Measurements from ENCODE around the gene IAH1. TPM values are rescaled to one million over a fixed set of nuclear protein-coding genes. Genes with fewer than 3 reads are reported as not detected.

Gene IAH1
- total and polyA plus RNA-seq, 2 donors (not counting 3 experiments of a cell fraction or from before 2014, with no cell fraction given), result 43.4 to 44.0 TPM

GRCh38 chr2:9473308-9473984, 905 bp upstream of the IAH1 start:
- H3K9ac ChIP-seq (replicated peaks; ENCODE audit: extremely low read depth, insufficient read depth, low read length), result no peak overlapping the region
- H2AFZ ChIP-seq (ENCODE audit: low read depth, low read length), result peak overlapping the region; percentile 81
- FAIRE-seq, result no peak
- peak overlapping the region in 2 of 3 experiments; percentile 73 to 86 for H3K4me3 ChIP-seq (replicated peaks in 1 of 3; ENCODE audit: insufficient read depth in 1 of 3, low read depth in 1 of 3, low read length in 3 of 3)
- H3K4me2 ChIP-seq (ENCODE audit: insufficient read depth, low read length), result peak overlapping the region; percentile 68
- peaks cover 7% of the 10 kb centered on the region for H3K4me1 ChIP-seq (ENCODE audit: control insufficient read depth, extremely low read depth, insufficient read depth, low read length)
- intact Hi-C loops (cut with micrococcal nuclease) (loop anchor here (5.0 kb wide), 1 partner anchor 331 kb away; no protein-coding TSS in a partner anchor), dilution Hi-C loops (cut with MboI; ENCODE audit: extremely low pct_ligation_motif_present, low sequenced_read_pairs) (no loop called here)
- no peaks in the 10 kb centered on the region for H3K9me1 ChIP-seq (replicated peaks; ENCODE audit: control insufficient read depth, extremely low read depth, insufficient read depth, low read length)
- TF ChIP-seq GATA2 (IDR thresholded peaks at IDR 0.05; ENCODE audit: insufficient read depth, insufficient read length, low read depth, low read length), result no peak
- TF ChIP-seq MYC (IDR thresholded peaks at IDR 0.05; ENCODE audit: low read depth, low read length), result no peak
- no peak for TF ChIP-seq MAX (IDR thresholded peaks at IDR 0.05; ENCODE audit: insufficient read depth, insufficient read length)
- TF ChIP-seq EZH2 (IDR thresholded peaks at IDR 0.05; ENCODE audit: borderline replicate concordance, low read depth, low read length, severe bottlenecking), result no peak
- TF ChIP-seq CTCF (IDR thresholded peaks at IDR 0.05; ENCODE audit: extremely low read depth in 1 of 2, insufficient read depth in 1 of 2, low read depth in 1 of 2, low read length in 2 of 2), result no peak
- no peak for TF ChIP-seq POLR2AphosphoS5 (IDR thresholded peaks at IDR 0.05; ENCODE audit: insufficient read depth, low read depth, low read length)
- TF ChIP-seq JUN (IDR thresholded peaks at IDR 0.05; ENCODE audit: borderline replicate concordance, insufficient read depth, insufficient read length, low read depth), result no peak
- TF ChIP-seq FOS (IDR thresholded peaks at IDR 0.05; ENCODE audit: borderline replicate concordance, insufficient read depth, low read length), result no peak
- TF ChIP-seq POLR2A (IDR thresholded peaks at IDR 0.05; ENCODE audit: low read depth, low read length), result no peak
- H3K27me3 ChIP-seq (ENCODE audit: control insufficient read depth in 2 of 2, insufficient read depth in 2 of 2, low read length in 2 of 2), result no peaks in the 10 kb centered on the region
- DNase-seq (ENCODE audit: low read depth, low spot score), result no peak
- H4K20me1 ChIP-seq (replicated peaks; ENCODE audit: control insufficient read depth, extremely low read depth, insufficient read depth, low read length), result no peaks in the 10 kb centered on the region
- H3K9me3 ChIP-seq (replicated peaks; ENCODE audit: control insufficient read depth, insufficient read depth, low read length), result no peaks in the 10 kb centered on the region
- ChIA-PET CTCF (interaction anchor here (1.2 to 2.3 kb wide), 2 partner anchors 9 to 32 kb away, joined by 5 to 7 read pairs; no protein-coding TSS in a partner anchor), POLR2A (no interaction called here)
- peaks cover 13% of the 10 kb centered on the region for H3K79me2 ChIP-seq (ENCODE audit: control insufficient read depth, insufficient read depth, low read length)
- TSS peak; percentile 15 for BruUV-seq (replicated peaks)
- H3K36me3 ChIP-seq (ENCODE audit: control insufficient read depth in 2 of 2, extremely low read depth in 1 of 2, insufficient read depth in 2 of 2, low read length in 2 of 2), result no peaks in the 10 kb centered on the region
- no peak overlapping the region for H3K27ac ChIP-seq (ENCODE audit: insufficient read depth, low read depth, low read length)

Measured in endothelial cell of umbilical vein (primary cell).